ENCODE data around the gene LCOR.

LCOR gene

GRCh38 chr10:96987842-96988175 lies 155.7 kb downstream of the LCOR start:
- ChIA-PET POLR2A (ENCODE audit: low non-redundant PET) (no interaction called here), CTCF (interaction anchor here (0.7 kb wide), 1 partner anchor 232 kb away, joined by 4 read pairs; no protein-coding TSS in a partner anchor)
- H3K27ac ChIP-seq, result no peak overlapping the region
- DNase-seq (ENCODE audit: low spot score), result no peak
- no peak for TF ChIP-seq CTCF (conservative IDR thresholded peaks at IDR 0.05; ENCODE audit: low read depth)

GRCh38 chr10:96988426-96988825 lies 156.3 kb downstream of the LCOR start:
- CTCF ChIA-PET, result no interaction called here
- POLR2A ChIA-PET (ENCODE audit: low non-redundant PET), result no interaction called here
- H3K27ac ChIP-seq, result no peak overlapping the region
- DNase-seq (ENCODE audit: low spot score), result no peak
- TF ChIP-seq CTCF (conservative IDR thresholded peaks at IDR 0.05; ENCODE audit: low read depth), result no peak

- CTCF ChIA-PET, result interaction anchor here (1.0 kb wide), 1 partner anchor 219 kb away, joined by 4 read pairs; no protein-coding TSS in a partner anchor
- peak; percentile 34 for DNase-seq (ENCODE audit: low spot score)
- POLR2A ChIA-PET (ENCODE audit: low non-redundant PET), result no interaction called here
- no peak overlapping the region for H3K27ac ChIP-seq
- TF ChIP-seq CTCF (conservative IDR thresholded peaks at IDR 0.05; ENCODE audit: low read depth), result no peak
Measured at GRCh38 chr10:96991313-96991841, 159.3 kb downstream of the LCOR start.

- DNase-seq (ENCODE audit: low spot score), result no peak
- POLR2A ChIA-PET (ENCODE audit: low non-redundant PET), result no interaction called here
- no peak overlapping the region for H3K27ac ChIP-seq
- no peak for TF ChIP-seq CTCF (conservative IDR thresholded peaks at IDR 0.05; ENCODE audit: low read depth)
- CTCF ChIA-PET, result no interaction called here
Measured at GRCh38 chr10:96992721-96993120, 160.6 kb downstream of the LCOR start.

GRCh38 chr10:96995851-96996250 lies 163.8 kb downstream of the LCOR start:
- H3K27ac ChIP-seq, result no peak overlapping the region
- no peak for TF ChIP-seq CTCF (conservative IDR thresholded peaks at IDR 0.05; ENCODE audit: low read depth)
- DNase-seq (ENCODE audit: low spot score), result no peak
- ChIA-PET CTCF (interaction anchor here (1.7 kb wide), 1 partner anchor 77 kb away, joined by 5 read pairs; no protein-coding TSS in a partner anchor), POLR2A (ENCODE audit: low non-redundant PET) (no interaction called here)

- no peak for DNase-seq (ENCODE audit: low spot score)
- ChIA-PET CTCF (interaction anchor here (0.6 kb wide), 1 partner anchor 282 kb away, joined by 3 read pairs; no protein-coding TSS in a partner anchor), POLR2A (ENCODE audit: low non-redundant PET) (no interaction called here)
- H3K27ac ChIP-seq, result no peak overlapping the region
- no peak for TF ChIP-seq CTCF (conservative IDR thresholded peaks at IDR 0.05; ENCODE audit: low read depth)
Measured at GRCh38 chr10:96996275-96996965, 164.3 kb downstream of the LCOR start.
